Panc1 (cell line): ENCODE measurements around the gene FHAD1. TPM values are rescaled to one million over a fixed set of nuclear protein-coding genes. Genes with fewer than 3 reads are reported as not detected.

ENCODE experiments used
- ATAC-seq: fragments of 200-7000 bp; cut with Tn5 transposase; 2 replicates; pipeline ENCODE4 v1.9.1; 2020; ENCODE audit warnings: mild to moderate bottlenecking, moderate library complexity
- BruUV-seq: library from RNA; stranded (reverse); fragments of 400-500 nt; replicated peaks from 2 replicates; lab custom pipeline; 2021; lab: Mats Ljungman, UMichigan
- CTCF ChIA-PET: fragments of 300-600 bp; sonication (Branson Sonifier 250); formaldehyde crosslinking; loops from one replicate; lab custom pipeline; 2022; ENCODE audit warnings: antibody characterized with exemption; lab: Charles Lee
- POLR2A ChIA-PET: fragments of 300-600 bp; sonication (Branson Sonifier 250); formaldehyde crosslinking; loops from one replicate; lab custom pipeline; 2022; ENCODE audit warnings: antibody characterized with exemption; lab: Charles Lee
- DNase-seq: peaks from one replicate; pipeline ENCODE4 v3.0.0-alpha.2; 2010; ENCODE audit warnings: low read depth, low spot score
- H3K27ac ChIP-seq: 2 replicates; pipeline ENCODE4 v1.5.1; 2011; ENCODE audit warnings: mild to moderate bottlenecking, low read length, inconsistent platforms
- H3K27me3 ChIP-seq: fragments of 200-500 bp; sonication (Bioruptor generic); 2 replicates; pipeline ENCODE4 v1.6.0; 2014; ENCODE audit warnings: low read length, inconsistent platforms; ENCODE audit not compliant: control insufficient read depth, insufficient read depth
- H3K36me3 ChIP-seq: fragments of 200-500 bp; sonication (Bioruptor generic); 2 replicates; pipeline ENCODE4 v1.5.1; 2014; ENCODE audit warnings: inconsistent platforms, mild to moderate bottlenecking, low read length, moderate library complexity; ENCODE audit not compliant: control insufficient read depth, insufficient read depth
- H3K4me1 ChIP-seq: 2 replicates; pipeline ENCODE4 v1.5.1; 2011; ENCODE audit warnings: inconsistent platforms, mild to moderate bottlenecking, low read length, moderate library complexity; ENCODE audit not compliant: control insufficient read depth, insufficient read depth
- H3K4me3 ChIP-seq, 2 experiments: 2 replicates each; pipeline ENCODE4 v1.5.1; 2011 to 2012; ENCODE audit warnings: low read depth in 2 of 2, low read length in 2 of 2, mild to moderate bottlenecking in 2 of 2, inconsistent platforms in 1 of 2, moderate library complexity in 1 of 2
- H3K9me3 ChIP-seq: fragments of 200-500 bp; sonication (Bioruptor generic); 2 replicates; pipeline ENCODE4 v1.5.1; 2014; ENCODE audit warnings: low read depth, mild to moderate bottlenecking, inconsistent platforms, low read length, moderate library complexity; ENCODE audit not compliant: control insufficient read depth, insufficient read depth
- CTCF ChIP-seq: fragments of 450-650 bp; IDR thresholded peaks from 2 replicates; pipeline ENCODE4 v1.5.1; 2017; ENCODE audit warnings: mild to moderate bottlenecking
- POLR2AphosphoS5 ChIP-seq: IDR thresholded peaks from 2 replicates; pipeline ENCODE4 v1.6.1; 2012; ENCODE audit warnings: mild to moderate bottlenecking, low read depth, low read length, moderate library complexity
- REST ChIP-seq, 2 experiments: IDR thresholded peaks; 2 replicates each; pipeline ENCODE4 v1.6.1; 2011 to 2012; ENCODE audit warnings: low read depth in 2 of 2, control low read depth in 1 of 2, low read length in 1 of 2, mild to moderate bottlenecking in 1 of 2, moderate library complexity in 1 of 2; ENCODE audit not compliant: insufficient read depth in 1 of 2
- SIN3A ChIP-seq: IDR thresholded peaks from 2 replicates; pipeline ENCODE4 v1.6.1; 2012; ENCODE audit warnings: low read depth, mild to moderate bottlenecking, low read length, moderate library complexity, borderline replicate concordance; ENCODE audit not compliant: insufficient read depth
- TCF7L2 ChIP-seq: IDR thresholded peaks from 2 replicates; pipeline ENCODE4 v1.6.1; 2011; ENCODE audit warnings: mild to moderate bottlenecking, low read depth, low read length, inconsistent platforms
- in situ Hi-C: cut with HindIII; loops from 2 replicates; pipeline ENCODE4 v1.10.0; 2016; ENCODE audit warnings: low sequenced_read_pairs, low pct_unique_long_range_greater_than_20kb
- intact Hi-C: fragments of 100-400 bp; cut with micrococcal nuclease; formaldehyde crosslinking; loops from one replicate; pipeline ENCODE4 v1.10.0; 2022; ENCODE audit not compliant: unreplicated experiment
- total RNA-seq: library from RNA; stranded (reverse); gene quantifications from one replicate; pipeline ENCODE4 v1.2.1, GENCODE V29; 2021; ENCODE audit not compliant: unreplicated experiment

Gene FHAD1
- total RNA-seq, 1 experiment from 2014 or later, result 0.23 TPM

GRCh38 chr1:15311122-15311822 is 64.2 kb downstream of the FHAD1 start:
- in situ Hi-C loops, result no loop called here
- H3K4me3 ChIP-seq, result no peak overlapping the region

GRCh38 chr1:15311880-15312279 is 64.9 kb downstream of the FHAD1 start:
- H3K27me3 ChIP-seq, result no peaks in the 10 kb centered on the region
- intact Hi-C loops, result no loop called here
- ATAC-seq (no peak), DNase-seq (no peak)
- no peaks in the 10 kb centered on the region for H3K9me3 ChIP-seq
- POLR2A ChIA-PET, result interaction anchor here (0.6 kb wide), 1 partner anchor 21 kb away, joined by 6 read pairs; no protein-coding TSS in a partner anchor
- H3K27ac ChIP-seq, result no peak overlapping the region
- CTCF ChIA-PET, result no interaction called here
- no peak overlapping the region for H3K4me3 ChIP-seq
- H3K4me1 ChIP-seq, result no peaks in the 10 kb centered on the region
- no TSS peak for BruUV-seq
- H3K36me3 ChIP-seq, result no peaks in the 10 kb centered on the region
- in situ Hi-C loops, result no loop called here
- TF ChIP-seq POLR2AphosphoS5 (no peak), REST (IDR thresholded peaks at IDR 0.05; ENCODE audit: insufficient read depth in 1 of 2, low read depth in 2 of 2, low read length in 1 of 2) (no peak), SIN3A (no peak), TCF7L2 (no peak), CTCF (no peak)

More at GRCh38 chr1:15311122-15311822, 64.2 kb downstream of the FHAD1 start:
- POLR2A ChIA-PET, result interaction anchor here (0.6 kb wide), 1 partner anchor 21 kb away, joined by 6 read pairs; no protein-coding TSS in a partner anchor
- TF ChIP-seq POLR2AphosphoS5, result no peak
- no peak for TF ChIP-seq CTCF
- no peak for TF ChIP-seq REST (IDR thresholded peaks at IDR 0.05; ENCODE audit: insufficient read depth in 1 of 2, low read depth in 2 of 2, low read length in 1 of 2)
- no peak for TF ChIP-seq TCF7L2
- no peak for TF ChIP-seq SIN3A
- ATAC-seq (no peak), DNase-seq (no peak)
- H3K4me1 ChIP-seq, result no peaks in the 10 kb centered on the region
- intact Hi-C loops, result no loop called here
- no TSS peak for BruUV-seq
- CTCF ChIA-PET, result no interaction called here
- H3K36me3 ChIP-seq, result no peaks in the 10 kb centered on the region
- H3K9me3 ChIP-seq, result no peaks in the 10 kb centered on the region
- H3K27ac ChIP-seq, result no peak overlapping the region
- H3K27me3 ChIP-seq, result no peaks in the 10 kb centered on the region
